ENCODE results near the gene AGPAT1. TPM values are rescaled to one million over a fixed set of nuclear protein-coding genes. Genes with fewer than 3 reads are reported as not detected.

The AGPAT1 gene
- polyA plus RNA-seq, 1 donor (not counting 4 experiments of a cell fraction or from before 2014, with no cell fraction given) = 46.4 TPM

DNA sequence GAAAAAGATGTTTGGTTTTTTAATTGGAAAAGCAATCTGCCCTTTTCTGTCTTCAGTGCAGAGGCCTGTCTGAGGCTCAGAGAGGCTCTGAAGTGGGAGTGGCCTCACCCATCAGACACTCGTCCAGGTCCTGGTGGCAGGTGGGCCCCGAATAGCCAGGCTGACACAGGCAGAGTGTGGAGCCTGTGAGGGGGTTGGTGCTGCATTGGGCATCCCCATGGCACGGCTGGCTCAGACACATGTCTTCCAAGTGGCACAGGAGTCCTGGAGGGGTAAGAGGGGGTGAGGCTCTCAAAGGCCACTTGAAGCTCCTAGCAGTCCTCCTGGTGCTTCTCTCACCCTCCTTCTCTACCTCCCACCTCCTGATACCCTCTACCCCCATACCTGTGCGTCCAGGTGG is 44.1 kb upstream of the AGPAT1 start:
- Histone ChIP-seq H3K27ac (ENCODE audit: control insufficient read depth, insufficient read depth, low read length) (no peak overlapping the region), H2AFZ (ENCODE audit: control insufficient read depth, low read length) (no peak overlapping the region), H3K4me3 (ENCODE audit: control insufficient read depth in 2 of 3, extremely low read depth in 1 of 3, insufficient read depth in 2 of 3, low read depth in 1 of 3, low read length in 3 of 3) (no peak overlapping the region), H3K27me3 (ENCODE audit: control insufficient read depth, extremely low read depth, insufficient read depth, low read length) (peaks cover 19% of the 10 kb centered on the region), H3K79me2 (ENCODE audit: control insufficient read depth, insufficient read depth, low read length) (no peaks in the 10 kb centered on the region), H3K9me1 (ENCODE audit: control insufficient read depth, extremely low read depth, insufficient read depth, low read length) (no peaks in the 10 kb centered on the region), H3K9me3 (ENCODE audit: control insufficient read depth, low read depth, low read length) (no peaks in the 10 kb centered on the region), H4K20me1 (ENCODE audit: control insufficient read depth, extremely low read depth, insufficient read depth, low read length) (no peaks in the 10 kb centered on the region), H3K9ac (ENCODE audit: control insufficient read depth, extremely low read depth, insufficient read depth, low read length) (no peak overlapping the region), H3K4me1 (ENCODE audit: control insufficient read depth, extremely low read depth, insufficient read depth, low read length) (peaks cover 4% of the 10 kb centered on the region), H3K4me2 (ENCODE audit: control insufficient read depth, extremely low read depth, insufficient read depth, low read depth, low read length) (no peak overlapping the region), H3K36me3 (ENCODE audit: control insufficient read depth in 2 of 2, extremely low read depth in 1 of 2, insufficient read depth in 2 of 2, low read length in 2 of 2) (no peaks in the 10 kb centered on the region)
- FAIRE-seq (no peak), DNase-seq (ENCODE audit: low read depth, low spot score) (no peak)
- TF ChIP-seq EZH2 (IDR thresholded peaks at IDR 0.05; ENCODE audit: low read length) = no peak
- TF ChIP-seq, protein P1, sequence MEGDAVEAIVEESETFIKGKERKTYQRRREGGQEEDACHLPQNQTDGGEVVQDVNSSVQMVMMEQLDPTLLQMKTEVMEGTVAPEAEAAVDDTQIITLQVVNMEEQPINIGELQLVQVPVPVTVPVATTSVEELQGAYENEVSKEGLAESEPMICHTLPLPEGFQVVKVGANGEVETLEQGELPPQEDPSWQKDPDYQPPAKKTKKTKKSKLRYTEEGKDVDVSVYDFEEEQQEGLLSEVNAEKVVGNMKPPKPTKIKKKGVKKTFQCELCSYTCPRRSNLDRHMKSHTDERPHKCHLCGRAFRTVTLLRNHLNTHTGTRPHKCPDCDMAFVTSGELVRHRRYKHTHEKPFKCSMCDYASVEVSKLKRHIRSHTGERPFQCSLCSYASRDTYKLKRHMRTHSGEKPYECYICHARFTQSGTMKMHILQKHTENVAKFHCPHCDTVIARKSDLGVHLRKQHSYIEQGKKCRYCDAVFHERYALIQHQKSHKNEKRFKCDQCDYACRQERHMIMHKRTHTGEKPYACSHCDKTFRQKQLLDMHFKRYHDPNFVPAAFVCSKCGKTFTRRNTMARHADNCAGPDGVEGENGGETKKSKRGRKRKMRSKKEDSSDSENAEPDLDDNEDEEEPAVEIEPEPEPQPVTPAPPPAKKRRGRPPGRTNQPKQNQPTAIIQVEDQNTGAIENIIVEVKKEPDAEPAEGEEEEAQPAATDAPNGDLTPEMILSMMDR (optimal IDR thresholded peaks at IDR 0.05 in 1 of 3, IDR thresholded peaks at IDR 0.05 in 1 of 3, conservative IDR thresholded peaks at IDR 0.05 in 1 of 3; ENCODE audit: extremely low read depth in 1 of 3, insufficient read depth in 2 of 3, low read length in 3 of 3) = no peak
- dilution Hi-C loops (cut with MboI; ENCODE audit: extremely low pct_ligation_motif_present, low sequenced_read_pairs) = no loop called here

- no peak for FAIRE-seq
- TF ChIP-seq, protein P1 (optimal IDR thresholded peaks at IDR 0.05 in 1 of 3, IDR thresholded peaks at IDR 0.05 in 1 of 3, conservative IDR thresholded peaks at IDR 0.05 in 1 of 3; ENCODE audit: extremely low read depth in 1 of 3, insufficient read depth in 2 of 3, low read length in 3 of 3) = no peak
- TF ChIP-seq EZH2 (IDR thresholded peaks at IDR 0.05; ENCODE audit: low read length) = no peak
- H3K79me2 ChIP-seq (ENCODE audit: control insufficient read depth, insufficient read depth, low read length) = no peaks in the 10 kb centered on the region
These were observed 42.3 kb upstream of the AGPAT1 start for GRCh38 chr6:32218167-32218566.

More at GRCh38 chr6:32218167-32218566, 42.3 kb upstream of the AGPAT1 start:
- no peak overlapping the region for H3K4me2 ChIP-seq (ENCODE audit: control insufficient read depth, extremely low read depth, insufficient read depth, low read depth, low read length)
- no peaks in the 10 kb centered on the region for H3K9me3 ChIP-seq (ENCODE audit: control insufficient read depth, low read depth, low read length)
- DNase-seq (ENCODE audit: low read depth, low spot score) = no peak
- peaks cover 4% of the 10 kb centered on the region for H3K4me1 ChIP-seq (ENCODE audit: control insufficient read depth, extremely low read depth, insufficient read depth, low read length)
- H3K9ac ChIP-seq (ENCODE audit: control insufficient read depth, extremely low read depth, insufficient read depth, low read length) = no peak overlapping the region
- H3K9me1 ChIP-seq (ENCODE audit: control insufficient read depth, extremely low read depth, insufficient read depth, low read length) = no peaks in the 10 kb centered on the region
- dilution Hi-C loops (cut with MboI; ENCODE audit: extremely low pct_ligation_motif_present, low sequenced_read_pairs) = no loop called here
- no peak overlapping the region for H2AFZ ChIP-seq (ENCODE audit: control insufficient read depth, low read length)
- H3K36me3 ChIP-seq (ENCODE audit: control insufficient read depth in 2 of 2, extremely low read depth in 1 of 2, insufficient read depth in 2 of 2, low read length in 2 of 2) = no peaks in the 10 kb centered on the region
- H3K27ac ChIP-seq (ENCODE audit: control insufficient read depth, insufficient read depth, low read length) = no peak overlapping the region
- no peaks in the 10 kb centered on the region for H4K20me1 ChIP-seq (ENCODE audit: control insufficient read depth, extremely low read depth, insufficient read depth, low read length)
- no peak overlapping the region for H3K4me3 ChIP-seq (ENCODE audit: control insufficient read depth in 2 of 3, extremely low read depth in 1 of 3, insufficient read depth in 2 of 3, low read depth in 1 of 3, low read length in 3 of 3)
- peaks cover 19% of the 10 kb centered on the region for H3K27me3 ChIP-seq (ENCODE audit: control insufficient read depth, extremely low read depth, insufficient read depth, low read length)

All from keratinocyte (primary cell).